ENCODE data around the gene TRAF3IP1.

The TRAF3IP1 gene

GRCh38 chr2:238413368-238413767, 93.0 kb downstream of the TRAF3IP1 start:
- peaks cover 11% of the 10 kb centered on the region for H3K9me3 ChIP-seq (ENCODE audit: control insufficient read depth, low read length)
- H3K4me1 ChIP-seq (ENCODE audit: control insufficient read depth, insufficient read depth, low read length, poor library complexity, severe bottlenecking) = peaks cover 3% of the 10 kb centered on the region
- no peaks in the 10 kb centered on the region for H3K36me3 ChIP-seq (ENCODE audit: control insufficient read depth, insufficient read depth, low read length)
- WGBS, 2 experiments (ENCODE audit: insufficient coverage in 2 of 2) = 100% methylated on average over 1 of the region's 2 CpGs; no CpG with 5 or more reads in 1 of the 2 experiments
- H3K27ac ChIP-seq (ENCODE audit: low read depth, low read length, severe bottlenecking) = no peak overlapping the region
- H3K4me3 ChIP-seq (ENCODE audit: extremely low read depth, insufficient read depth, low read length, poor library complexity, severe bottlenecking) = no peak overlapping the region

- no peaks in the 10 kb centered on the region for H3K36me3 ChIP-seq (ENCODE audit: control insufficient read depth, insufficient read depth, low read length)
- H3K4me1 ChIP-seq (ENCODE audit: control insufficient read depth, insufficient read depth, low read length, poor library complexity, severe bottlenecking) = peaks cover 5% of the 10 kb centered on the region
- 89 to 94% methylated on average over 9 to 10 of the region's 12 CpGs for WGBS, 2 experiments (ENCODE audit: insufficient coverage in 2 of 2)
- H3K27ac ChIP-seq (ENCODE audit: low read depth, low read length, severe bottlenecking) = no peak overlapping the region
- peaks cover 11% of the 10 kb centered on the region for H3K9me3 ChIP-seq (ENCODE audit: control insufficient read depth, low read length)
- H3K4me3 ChIP-seq (ENCODE audit: extremely low read depth, insufficient read depth, low read length, poor library complexity, severe bottlenecking) = no peak overlapping the region
These were observed 94.9 kb downstream of the TRAF3IP1 start for GRCh38 chr2:238415036-238415764.

GRCh38 chr2:238415893-238416292, 95.6 kb downstream of the TRAF3IP1 start:
- peaks cover 12% of the 10 kb centered on the region for H3K4me1 ChIP-seq (ENCODE audit: control insufficient read depth, insufficient read depth, low read length, poor library complexity, severe bottlenecking)
- H3K36me3 ChIP-seq (ENCODE audit: control insufficient read depth, insufficient read depth, low read length) = no peaks in the 10 kb centered on the region
- peaks cover 11% of the 10 kb centered on the region for H3K9me3 ChIP-seq (ENCODE audit: control insufficient read depth, low read length)
- H3K27ac ChIP-seq (ENCODE audit: low read depth, low read length, severe bottlenecking) = no peak overlapping the region
- H3K4me3 ChIP-seq (ENCODE audit: extremely low read depth, insufficient read depth, low read length, poor library complexity, severe bottlenecking) = no peak overlapping the region
- WGBS, 2 experiments (ENCODE audit: insufficient coverage in 2 of 2) = 89 to 92% methylated on average over 2 to 5 of the region's 5 CpGs

DNA sequence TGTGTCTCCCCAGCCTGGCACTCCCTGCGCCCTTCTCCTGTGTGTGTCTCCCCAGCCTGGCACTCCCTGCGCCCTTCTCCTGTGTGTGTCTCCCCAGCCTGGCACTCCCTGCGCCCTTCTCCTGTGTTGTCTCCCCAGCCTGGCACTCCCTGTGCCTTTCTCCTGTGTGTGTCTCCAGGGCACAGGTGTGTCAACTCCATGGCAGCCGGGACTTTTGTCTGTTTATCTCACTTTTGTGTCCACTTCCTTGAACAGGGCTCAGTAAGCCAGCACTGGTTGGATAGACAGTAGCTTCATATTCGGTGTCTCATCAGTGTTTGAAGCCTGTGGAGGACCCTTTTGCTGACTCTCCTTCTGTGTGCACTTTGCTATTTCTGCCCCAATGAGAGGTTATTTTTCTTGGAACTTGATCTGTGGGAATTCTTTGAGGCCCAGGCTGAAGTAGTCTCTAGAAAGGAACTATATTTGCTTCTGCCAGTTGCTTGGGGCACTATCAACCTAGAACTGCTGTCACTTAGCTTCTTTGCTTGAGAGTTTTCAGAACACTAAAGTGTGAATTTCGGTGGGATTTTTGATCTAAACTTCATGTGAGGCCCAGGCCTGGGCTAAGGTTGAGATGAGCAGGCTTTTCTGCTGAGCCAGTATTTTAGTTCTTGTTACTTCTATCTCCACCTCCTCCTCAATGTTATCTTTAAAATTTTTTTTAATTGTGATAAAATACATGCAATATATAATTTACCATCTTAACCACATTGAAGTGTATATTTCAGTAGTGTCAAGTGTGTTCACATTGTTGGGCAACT, 98.1 kb downstream of the TRAF3IP1 start:
- no peak overlapping the region for H3K4me3 ChIP-seq (ENCODE audit: extremely low read depth, insufficient read depth, low read length, poor library complexity, severe bottlenecking)
- peaks cover 11% of the 10 kb centered on the region for H3K9me3 ChIP-seq (ENCODE audit: control insufficient read depth, low read length)
- H3K36me3 ChIP-seq (ENCODE audit: control insufficient read depth, insufficient read depth, low read length) = no peaks in the 10 kb centered on the region
- peaks cover 17% of the 10 kb centered on the region for H3K4me1 ChIP-seq (ENCODE audit: control insufficient read depth, insufficient read depth, low read length, poor library complexity, severe bottlenecking)
- WGBS, 2 experiments (ENCODE audit: insufficient coverage in 2 of 2) = 89 to 93% methylated on average over 4 to 5 of the region's 6 CpGs
- H3K27ac ChIP-seq (ENCODE audit: low read depth, low read length, severe bottlenecking) = no peak overlapping the region

- H3K36me3 ChIP-seq (ENCODE audit: control insufficient read depth, insufficient read depth, low read length) = no peaks in the 10 kb centered on the region
- WGBS, 2 experiments (ENCODE audit: insufficient coverage in 2 of 2) = 95 to 100% methylated on average over 1 to 2 of the region's 2 CpGs
- H3K4me1 ChIP-seq (ENCODE audit: control insufficient read depth, insufficient read depth, low read length, poor library complexity, severe bottlenecking) = peaks cover 23% of the 10 kb centered on the region
- H3K4me3 ChIP-seq (ENCODE audit: extremely low read depth, insufficient read depth, low read length, poor library complexity, severe bottlenecking) = no peak overlapping the region
- peaks cover 11% of the 10 kb centered on the region for H3K9me3 ChIP-seq (ENCODE audit: control insufficient read depth, low read length)
- no peak overlapping the region for H3K27ac ChIP-seq (ENCODE audit: low read depth, low read length, severe bottlenecking)
These were observed 98.8 kb downstream of the TRAF3IP1 start for GRCh38 chr2:238418999-238419546.

- Histone ChIP-seq H3K27ac (ENCODE audit: low read depth, low read length, severe bottlenecking) (peak overlapping the region; percentile 59), H3K4me3 (ENCODE audit: extremely low read depth, insufficient read depth, low read length, poor library complexity, severe bottlenecking) (no peak overlapping the region), H3K9me3 (ENCODE audit: control insufficient read depth, low read length) (peaks cover 7% of the 10 kb centered on the region), H3K4me1 (ENCODE audit: control insufficient read depth, insufficient read depth, low read length, poor library complexity, severe bottlenecking) (peaks cover 21% of the 10 kb centered on the region), H3K36me3 (ENCODE audit: control insufficient read depth, insufficient read depth, low read length) (no peaks in the 10 kb centered on the region)
- WGBS, 2 experiments (ENCODE audit: insufficient coverage in 2 of 2) = 79 to 81% methylated on average over 4 to 7 of the region's 8 CpGs
These were observed 100.1 kb downstream of the TRAF3IP1 start for GRCh38 chr2:238420442-238420841.

DNA sequence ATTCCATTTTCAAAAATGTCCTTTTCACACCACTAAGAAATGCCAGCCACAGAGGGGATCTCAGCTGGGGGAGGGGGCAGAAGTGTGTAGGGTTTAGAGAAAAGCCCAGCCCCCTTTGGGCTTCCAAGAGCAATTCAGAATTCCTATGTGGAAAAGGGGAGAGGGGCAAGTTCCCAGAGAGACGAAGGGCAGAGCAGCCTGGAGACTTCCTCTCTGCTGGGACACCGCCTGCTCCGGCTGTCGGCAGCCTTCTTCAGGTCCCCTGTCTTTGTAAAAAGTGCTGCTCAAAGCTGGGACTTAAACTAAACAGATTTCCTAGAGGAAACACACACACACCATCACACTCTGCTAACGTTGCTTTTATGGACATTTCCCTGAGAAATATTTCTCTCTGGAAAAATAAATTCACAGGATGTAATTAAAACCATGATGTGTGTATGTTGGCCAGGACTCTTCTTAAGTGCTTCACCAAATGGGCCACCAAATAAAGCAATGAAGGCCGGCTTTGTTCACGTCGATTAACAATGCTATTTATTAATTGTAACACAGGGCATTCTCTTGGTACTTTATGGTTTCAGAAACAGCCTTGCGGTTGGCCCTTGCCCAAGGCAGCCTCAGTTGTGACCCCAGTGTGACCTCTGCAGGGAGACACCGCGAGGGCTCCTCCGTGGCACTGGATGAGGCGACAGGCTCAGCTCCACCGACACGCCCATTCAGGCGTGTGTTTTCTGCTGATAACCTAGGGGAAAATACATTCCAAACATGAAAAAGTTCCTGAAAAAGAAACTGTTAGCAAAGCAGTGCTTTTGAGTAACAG, 100.8 kb downstream of the TRAF3IP1 start:
- H3K9me3 ChIP-seq (ENCODE audit: control insufficient read depth, low read length) = peaks cover under 1% of the 10 kb centered on the region
- no peaks in the 10 kb centered on the region for H3K36me3 ChIP-seq (ENCODE audit: control insufficient read depth, insufficient read depth, low read length)
- no peak overlapping the region for H3K4me3 ChIP-seq (ENCODE audit: extremely low read depth, insufficient read depth, low read length, poor library complexity, severe bottlenecking)
- peak overlapping the region; percentile 59 for H3K27ac ChIP-seq (ENCODE audit: low read depth, low read length, severe bottlenecking)
- 73 to 81% methylated on average over 11 to 13 of the region's 16 CpGs for WGBS, 2 experiments (ENCODE audit: insufficient coverage in 2 of 2)
- peaks cover 26% of the 10 kb centered on the region for H3K4me1 ChIP-seq (ENCODE audit: control insufficient read depth, insufficient read depth, low read length, poor library complexity, severe bottlenecking)

GRCh38 chr2:238421695-238422035, 101.3 kb downstream of the TRAF3IP1 start:
- no peaks in the 10 kb centered on the region for H3K9me3 ChIP-seq (ENCODE audit: control insufficient read depth, low read length)
- 79 to 84% methylated on average over 14 to 18 of the region's 18 CpGs for WGBS, 2 experiments (ENCODE audit: insufficient coverage in 2 of 2)
- H3K27ac ChIP-seq (ENCODE audit: low read depth, low read length, severe bottlenecking) = no peak overlapping the region
- H3K4me1 ChIP-seq (ENCODE audit: control insufficient read depth, insufficient read depth, low read length, poor library complexity, severe bottlenecking) = peaks cover 26% of the 10 kb centered on the region
- no peaks in the 10 kb centered on the region for H3K36me3 ChIP-seq (ENCODE audit: control insufficient read depth, insufficient read depth, low read length)
- H3K4me3 ChIP-seq (ENCODE audit: extremely low read depth, insufficient read depth, low read length, poor library complexity, severe bottlenecking) = no peak overlapping the region

- H3K4me1 ChIP-seq (ENCODE audit: control insufficient read depth, insufficient read depth, low read length, poor library complexity, severe bottlenecking) = peaks cover 26% of the 10 kb centered on the region
- no peak overlapping the region for H3K4me3 ChIP-seq (ENCODE audit: extremely low read depth, insufficient read depth, low read length, poor library complexity, severe bottlenecking)
- H3K36me3 ChIP-seq (ENCODE audit: control insufficient read depth, insufficient read depth, low read length) = no peaks in the 10 kb centered on the region
- 91 to 96% methylated on average over 6 to 10 of the region's 10 CpGs for WGBS, 2 experiments (ENCODE audit: insufficient coverage in 2 of 2)
- H3K9me3 ChIP-seq (ENCODE audit: control insufficient read depth, low read length) = no peaks in the 10 kb centered on the region
- H3K27ac ChIP-seq (ENCODE audit: low read depth, low read length, severe bottlenecking) = no peak overlapping the region
These were observed 102.0 kb downstream of the TRAF3IP1 start for GRCh38 chr2:238422285-238422684.

DNA sequence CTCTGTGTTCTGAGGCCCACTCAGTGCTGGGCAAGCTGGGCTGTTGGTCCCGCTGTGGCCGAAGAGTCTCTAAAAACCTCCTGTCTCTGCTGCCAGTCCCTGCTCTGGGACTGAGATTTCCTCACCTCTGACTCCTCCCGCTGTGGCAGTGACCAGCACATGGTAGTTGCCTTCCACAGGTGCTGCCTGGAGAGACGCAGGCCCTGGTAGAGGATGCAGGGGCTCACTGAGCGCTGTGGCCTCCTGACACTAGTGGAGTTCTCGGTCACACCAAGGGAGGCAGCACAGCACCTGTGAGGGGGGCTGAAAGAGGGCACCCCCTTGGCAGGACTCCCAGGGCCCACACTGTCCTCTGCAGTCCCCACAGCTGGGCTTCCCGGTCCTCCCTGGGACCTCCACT, 102.6 kb downstream of the TRAF3IP1 start:
- no peaks in the 10 kb centered on the region for H3K36me3 ChIP-seq (ENCODE audit: control insufficient read depth, insufficient read depth, low read length)
- no peak overlapping the region for H3K27ac ChIP-seq (ENCODE audit: low read depth, low read length, severe bottlenecking)
- H3K9me3 ChIP-seq (ENCODE audit: control insufficient read depth, low read length) = no peaks in the 10 kb centered on the region
- peaks cover 26% of the 10 kb centered on the region for H3K4me1 ChIP-seq (ENCODE audit: control insufficient read depth, insufficient read depth, low read length, poor library complexity, severe bottlenecking)
- H3K4me3 ChIP-seq (ENCODE audit: extremely low read depth, insufficient read depth, low read length, poor library complexity, severe bottlenecking) = no peak overlapping the region
- 95 to 100% methylated on average over 4 to 7 of the region's 7 CpGs for WGBS, 2 experiments (ENCODE audit: insufficient coverage in 2 of 2)

Measured in mesodermal cell (in vitro differentiated cells).